Mesenchymal stem cell (in vitro differentiated cells and primary cell): ENCODE measurements around the gene MYL6.

Experiments used
- DNase-seq: peaks from one replicate; pipeline ENCODE4 v3.0.0-alpha.2; 2013
- H2AFZ ChIP-seq: one replicate; pipeline ENCODE4 v1.6.1; 2013; ENCODE audit warnings: low read depth, mild to moderate bottlenecking, control low read depth, inconsistent platforms, low read length, moderate library complexity
- H2AK5ac ChIP-seq: 2 replicates; pipeline ENCODE4 v1.6.1; 2013; ENCODE audit warnings: low read length, moderate library complexity, mild to moderate bottlenecking, inconsistent platforms; ENCODE audit not compliant: severe bottlenecking
- H2BK120ac ChIP-seq: one replicate; pipeline ENCODE4 v1.6.1; 2013; ENCODE audit warnings: low read depth, mild to moderate bottlenecking, inconsistent platforms, low read length, moderate library complexity
- H2BK12ac ChIP-seq, 2 experiments: one replicate each; pipeline ENCODE4 v1.6.1; 2013; ENCODE audit warnings: inconsistent platforms in 2 of 2, low read length in 2 of 2, mild to moderate bottlenecking in 2 of 2, moderate library complexity in 2 of 2, control low read depth in 1 of 2
- H2BK15ac ChIP-seq: one replicate; pipeline ENCODE4 v1.6.1; 2013; ENCODE audit warnings: mild to moderate bottlenecking, low read depth, inconsistent platforms; ENCODE audit not compliant: poor library complexity, severe bottlenecking
- H2BK5ac ChIP-seq: 2 replicates; pipeline ENCODE4 v1.6.1; 2013; ENCODE audit warnings: low read depth, mild to moderate bottlenecking, low read length, control low read depth, inconsistent platforms; ENCODE audit not compliant: poor library complexity, severe bottlenecking
- H3K14ac ChIP-seq, 2 experiments: one replicate each; pipeline ENCODE4 v1.6.1; 2013; ENCODE audit warnings: inconsistent platforms in 2 of 2, low read length in 2 of 2, control low read depth in 1 of 2, mild to moderate bottlenecking in 1 of 2, moderate library complexity in 1 of 2
- H3K18ac ChIP-seq, 2 experiments: one replicate each; pipeline ENCODE4 v1.6.1; 2013; ENCODE audit warnings: inconsistent platforms in 2 of 2, low read length in 2 of 2, control low read depth in 1 of 2, low read depth in 1 of 2, mild to moderate bottlenecking in 1 of 2
- H3K23ac ChIP-seq, 2 experiments: one replicate each; pipeline ENCODE4 v1.6.1; 2013; ENCODE audit warnings: inconsistent platforms in 2 of 2, low read length in 2 of 2, mild to moderate bottlenecking in 2 of 2, moderate library complexity in 2 of 2, control low read depth in 1 of 2
- H3K27ac ChIP-seq: 2 replicates; pipeline ENCODE4 v1.5.1; 2013; ENCODE audit warnings: mild to moderate bottlenecking, moderate library complexity, low read length, control low read depth, inconsistent platforms; ENCODE audit not compliant: poor library complexity, severe bottlenecking
- H3K27me3 ChIP-seq, 2 experiments: 2 replicates each; pipeline versions ENCODE4 v1.6.1 to v1.7.0; 2013; ENCODE audit warnings: low read length in 2 of 2, mild to moderate bottlenecking in 2 of 2, moderate library complexity in 2 of 2, control low read depth in 1 of 2, inconsistent platforms in 1 of 2; ENCODE audit not compliant: control insufficient read depth in 1 of 2, insufficient read depth in 1 of 2
- H3K36me3 ChIP-seq, 2 experiments: 2 replicates each; pipeline versions ENCODE4 v1.6.1 to v1.7.0; 2013; ENCODE audit warnings: low read length in 2 of 2, control low read depth in 1 of 2, inconsistent platforms in 1 of 2, low read depth in 1 of 2, mild to moderate bottlenecking in 1 of 2; ENCODE audit not compliant: insufficient read depth in 2 of 2, control insufficient read depth in 1 of 2
- H3K4ac ChIP-seq, 2 experiments: one replicate each; pipeline ENCODE4 v1.6.1; 2013; ENCODE audit warnings: inconsistent platforms in 2 of 2, low read length in 2 of 2, mild to moderate bottlenecking in 2 of 2, moderate library complexity in 2 of 2, control low read depth in 1 of 2, low read depth in 1 of 2
- H3K4me1 ChIP-seq: 2 replicates; pipeline ENCODE4 v1.6.1; 2013; ENCODE audit warnings: low read depth, low read length, control low read depth; ENCODE audit not compliant: control insufficient read depth, insufficient read depth
- H3K4me2 ChIP-seq: 2 replicates; pipeline ENCODE4 v1.6.1; 2013; ENCODE audit warnings: low read length, mild to moderate bottlenecking, inconsistent platforms; ENCODE audit not compliant: poor library complexity, severe bottlenecking
- H3K4me3 ChIP-seq, 2 experiments: 2 replicates each; pipeline versions ENCODE4 v1.5.1 to v1.7.0; 2013; ENCODE audit warnings: low read length in 2 of 2, mild to moderate bottlenecking in 2 of 2, control low read depth in 1 of 2, low read depth in 1 of 2; ENCODE audit not compliant: insufficient read depth in 1 of 2
- H3K79me1 ChIP-seq: replicated peaks from 2 replicates; pipeline ENCODE4 v1.6.1; 2013; ENCODE audit warnings: mild to moderate bottlenecking, control low read depth, low read length, inconsistent platforms; ENCODE audit not compliant: poor library complexity, severe bottlenecking
- H3K9ac ChIP-seq: 2 replicates; pipeline ENCODE4 v1.7.0; 2013; ENCODE audit warnings: mild to moderate bottlenecking, low read length, moderate library complexity
- H3K9me3 ChIP-seq: 2 replicates; pipeline ENCODE4 v1.7.0; 2013; ENCODE audit warnings: mild to moderate bottlenecking, low read length; ENCODE audit not compliant: control insufficient read depth
- H4K8ac ChIP-seq: one replicate; pipeline ENCODE4 v1.6.1; 2013; ENCODE audit warnings: inconsistent platforms, mild to moderate bottlenecking, low read length, moderate library complexity
- H4K91ac ChIP-seq: one replicate; pipeline ENCODE4 v1.6.1; 2013; ENCODE audit warnings: mild to moderate bottlenecking, low read length, inconsistent platforms
- WGBS: methylation state at CpG from one replicate; pipeline ENCODE4 v1.1.7; 2013; ENCODE audit warnings: mixed read lengths; 5-methylcytosine and 5-hydroxymethylcytosine counted together

Gene MYL6

GRCh38 chr12:56152756-56153677 lies 5.1 kb upstream of the MYL6 start:
- DNase-seq, result no peak
- H3K9ac ChIP-seq, result peak overlapping the region; percentile 98
- 22% methylated on average over 8 of the region's 8 CpGs for WGBS

GRCh38 chr12:56153678-56154065 lies 4.5 kb upstream of the MYL6 start:
- no peaks in the 10 kb centered on the region for H3K27me3 ChIP-seq
- H2BK15ac ChIP-seq, result no peak overlapping the region
- 90% methylated on average over 4 of the region's 5 CpGs for WGBS
- peak overlapping the region in 1 of 2 experiments; percentile 93 for H3K4me3 ChIP-seq
- H3K79me1 ChIP-seq, result peaks cover 19% of the 10 kb centered on the region
- no peaks in the 10 kb centered on the region for H3K9me3 ChIP-seq
- H3K18ac ChIP-seq, result no peak overlapping the region
- H3K36me3 ChIP-seq, result peaks cover 16 to 19% of the 10 kb centered on the region in 2 experiments
- H2BK12ac ChIP-seq, result no peak overlapping the region
- H2BK120ac ChIP-seq, result no peak overlapping the region
- peak overlapping the region; percentile 98 for H3K9ac ChIP-seq
- H3K4me2 ChIP-seq, result no peak overlapping the region
- no peak overlapping the region for H2AK5ac ChIP-seq
- no peak overlapping the region for H3K14ac ChIP-seq
- no peak for DNase-seq
- H3K27ac ChIP-seq, result no peak overlapping the region
- no peak overlapping the region for H2BK5ac ChIP-seq
- H2AFZ ChIP-seq, result no peak overlapping the region
- no peak overlapping the region for H4K91ac ChIP-seq
- peaks cover 13% of the 10 kb centered on the region for H3K4me1 ChIP-seq
- H4K8ac ChIP-seq, result no peak overlapping the region
- no peak overlapping the region for H3K23ac ChIP-seq
- no peak overlapping the region for H3K4ac ChIP-seq

More at GRCh38 chr12:56152756-56153677, 5.1 kb upstream of the MYL6 start:
- no peaks in the 10 kb centered on the region for H3K27me3 ChIP-seq
- no peak overlapping the region for H2BK120ac ChIP-seq
- H2BK15ac ChIP-seq, result no peak overlapping the region
- peak overlapping the region; percentile 70 for H4K91ac ChIP-seq
- H3K4me2 ChIP-seq, result peak overlapping the region; percentile 91
- H3K27ac ChIP-seq, result no peak overlapping the region
- H2BK5ac ChIP-seq, result no peak overlapping the region
- H3K36me3 ChIP-seq, result peaks cover 16 to 19% of the 10 kb centered on the region in 2 experiments
- peak overlapping the region; percentile 16 to 53 for H3K23ac ChIP-seq
- H3K4ac ChIP-seq, result peak overlapping the region in 1 of 2 experiments; percentile 2
- H3K14ac ChIP-seq, result peak overlapping the region in 1 of 2 experiments; percentile 36
- no peak overlapping the region for H2AFZ ChIP-seq
- no peak overlapping the region for H2BK12ac ChIP-seq
- H3K4me3 ChIP-seq, result peak overlapping the region; percentile 54 to 93
- peak overlapping the region; percentile 76 for H4K8ac ChIP-seq
- H3K18ac ChIP-seq, result peak overlapping the region; percentile 49 to 64
- H2AK5ac ChIP-seq, result peak overlapping the region; percentile 79
- H3K9me3 ChIP-seq, result no peaks in the 10 kb centered on the region
- H3K79me1 ChIP-seq, result peaks cover 19% of the 10 kb centered on the region
- peaks cover 13% of the 10 kb centered on the region for H3K4me1 ChIP-seq

- no peak overlapping the region for H3K18ac ChIP-seq
- peaks cover 16 to 19% of the 10 kb centered on the region in 2 experiments for H3K36me3 ChIP-seq
- no peak overlapping the region for H3K14ac ChIP-seq
- no peak overlapping the region for H3K4me2 ChIP-seq
- H3K9ac ChIP-seq, result peak overlapping the region; percentile 43
- H2AFZ ChIP-seq, result no peak overlapping the region
- H2BK5ac ChIP-seq, result no peak overlapping the region
- H3K79me1 ChIP-seq, result peaks cover 19% of the 10 kb centered on the region
- H3K23ac ChIP-seq, result no peak overlapping the region
- H3K9me3 ChIP-seq, result no peaks in the 10 kb centered on the region
- no peak overlapping the region for H3K4ac ChIP-seq
- H3K27ac ChIP-seq, result no peak overlapping the region
- H2AK5ac ChIP-seq, result no peak overlapping the region
- no peak overlapping the region for H4K91ac ChIP-seq
- no peak overlapping the region for H2BK15ac ChIP-seq
- peaks cover 13% of the 10 kb centered on the region for H3K4me1 ChIP-seq
- no peak overlapping the region for H3K4me3 ChIP-seq
- H3K27me3 ChIP-seq, result no peaks in the 10 kb centered on the region
- H2BK120ac ChIP-seq, result no peak overlapping the region
- DNase-seq, result no peak
- 100% methylated on average over 1 of the region's 1 CpG for WGBS
- H4K8ac ChIP-seq, result no peak overlapping the region
- H2BK12ac ChIP-seq, result no peak overlapping the region
Measured at GRCh38 chr12:56154246-56154771, 3.9 kb upstream of the MYL6 start.

- H3K14ac ChIP-seq, result no peak overlapping the region
- no peak overlapping the region for H2BK5ac ChIP-seq
Measured at GRCh38 chr12:56154818-56155217, 3.3 kb upstream of the MYL6 start.

More at GRCh38 chr12:56154818-56155217, 3.3 kb upstream of the MYL6 start:
- Histone ChIP-seq H2BK15ac (no peak overlapping the region), H3K9me3 (no peaks in the 10 kb centered on the region), H3K27ac (no peak overlapping the region), H3K18ac (no peak overlapping the region), H2BK120ac (no peak overlapping the region), H4K8ac (no peak overlapping the region), H3K27me3 (no peaks in the 10 kb centered on the region), H3K4me3 (no peak overlapping the region), H2AK5ac (no peak overlapping the region), H3K9ac (no peak overlapping the region), H3K4me2 (no peak overlapping the region), H3K4ac (no peak overlapping the region), H3K36me3 (peaks cover 21 to 24% of the 10 kb centered on the region in 2 experiments), H3K23ac (no peak overlapping the region), H2BK12ac (no peak overlapping the region), H3K4me1 (peaks cover 13% of the 10 kb centered on the region), H3K79me1 (peaks cover 19% of the 10 kb centered on the region), H2AFZ (no peak overlapping the region), H4K91ac (no peak overlapping the region)
- 100% methylated on average over 5 of the region's 5 CpGs for WGBS
- DNase-seq, result no peak
